GM23248 (cell line): ENCODE measurements around the gene C1orf167.

Experiments used
- EZH2 ChIP-seq: fragments of 200-600 bp; sonication (generic); IDR thresholded peaks from 2 replicates; pipeline ENCODE4 v1.6.1; 2018; ENCODE audit warnings: antibody characterized with exemption, mild to moderate bottlenecking; ENCODE audit not compliant: insufficient read depth, poor library complexity, severe bottlenecking
- EZH2phosphoT487 ChIP-seq: fragments of 200-600 bp; sonication (generic); IDR thresholded peaks from 2 replicates; pipeline ENCODE4 v1.6.1; 2018; ENCODE audit warnings: antibody characterized with exemption, moderate library complexity, mild to moderate bottlenecking, low read depth; ENCODE audit not compliant: insufficient read depth

- no peak for TF ChIP-seq EZH2
- TF ChIP-seq EZH2phosphoT487: no peak
Measured at GRCh38 chr1:11781297-11781696, 19.3 kb downstream of the C1orf167 start.
